HG03064 (cell line): ENCODE data around the gene UCHL5.

Experiments
- ATAC-seq: cut with Tn5 transposase; IDR thresholded peaks from one replicate; pipeline ENCODE4 v1.9.1; 2021; ENCODE audit warnings: low read depth; ENCODE audit not compliant: unreplicated experiment

UCHL5 gene

DNA sequence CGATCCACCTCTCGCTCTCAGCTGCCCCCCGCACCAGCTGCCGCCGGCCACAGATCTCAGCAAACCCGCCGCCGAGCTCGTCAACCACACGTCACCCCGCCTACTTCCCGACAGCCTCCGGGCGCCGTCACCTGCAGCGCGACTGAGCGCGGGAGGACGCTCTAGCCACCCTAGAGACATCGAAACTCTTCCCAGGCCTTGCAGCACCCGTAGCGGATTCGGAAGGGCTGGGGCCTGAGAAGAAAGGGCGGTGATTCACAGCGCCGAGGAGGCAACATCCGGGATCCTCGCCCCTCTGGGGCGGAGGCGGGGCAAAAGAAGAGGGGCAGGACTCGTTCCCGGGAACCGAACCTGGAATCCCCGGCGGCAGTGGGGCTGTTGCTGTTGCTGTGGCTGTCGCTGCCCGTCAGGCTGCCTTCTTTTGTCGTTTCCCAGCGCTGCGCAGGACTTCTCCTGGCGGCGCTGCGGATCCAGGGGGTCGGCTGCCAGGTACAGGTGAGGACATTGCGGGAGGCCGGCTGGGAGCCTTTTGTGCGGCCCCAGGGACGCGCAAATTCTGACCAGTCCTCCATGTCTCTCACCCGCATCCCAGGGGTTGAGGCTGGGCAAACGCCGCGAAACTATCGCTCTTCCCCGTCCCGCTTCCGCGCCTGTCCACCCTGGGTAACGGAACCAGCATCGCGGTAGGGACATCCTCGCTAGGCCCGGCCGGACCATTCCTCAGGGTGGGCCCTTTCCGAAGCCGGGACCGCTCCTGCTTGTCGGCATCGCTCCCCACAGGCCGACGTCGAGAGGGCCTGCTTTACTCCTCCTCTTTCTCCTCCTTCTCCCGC lies at the start of gene UCHL5, which contains the start of gene RO60:
UCHL5 (minus strand) TSS at position 79 of the 833 bp plus-strand sequence. CDS start 100 bp downstream, outside the sequence.
RO60 (plus strand) TSS at position 331 of the 833 bp plus-strand sequence. CDS start 9,443 bp downstream, outside the sequence.
- ATAC-seq = peak; percentile 92

DNA sequence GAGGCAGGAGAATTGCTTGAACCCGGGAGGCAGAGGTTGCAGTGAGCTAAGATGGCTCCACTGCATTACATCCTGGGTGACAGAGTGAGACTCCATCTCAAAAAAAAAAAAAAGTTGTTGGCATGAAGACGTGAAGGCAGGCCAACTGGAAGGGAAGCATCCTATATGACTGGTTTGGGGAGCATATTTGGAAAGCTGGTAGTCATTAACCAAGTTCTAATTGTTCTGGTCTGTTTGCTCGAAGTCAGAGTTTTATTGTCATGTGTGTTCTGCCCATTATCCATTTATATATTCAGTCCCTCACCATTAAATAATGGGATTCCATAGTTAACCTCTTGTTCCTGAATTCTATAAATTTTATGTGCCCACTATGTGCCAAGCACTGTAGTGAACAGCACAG lies 49.3 kb upstream of the UCHL5 start:
- no peak for ATAC-seq

GRCh38 chr1:193105821-193106177 lies 46.6 kb upstream of the UCHL5 start:
- no peak for ATAC-seq

GRCh38 chr1:193104907-193105820 lies 46.0 kb upstream of the UCHL5 start, which contains the start of gene GLRX2:
TSS of gene GLRX2 (minus strand) at chr1:193105414. CDS start at chr1:193105382, 32 bp downstream.
- peak; percentile 95 for ATAC-seq

DNA sequence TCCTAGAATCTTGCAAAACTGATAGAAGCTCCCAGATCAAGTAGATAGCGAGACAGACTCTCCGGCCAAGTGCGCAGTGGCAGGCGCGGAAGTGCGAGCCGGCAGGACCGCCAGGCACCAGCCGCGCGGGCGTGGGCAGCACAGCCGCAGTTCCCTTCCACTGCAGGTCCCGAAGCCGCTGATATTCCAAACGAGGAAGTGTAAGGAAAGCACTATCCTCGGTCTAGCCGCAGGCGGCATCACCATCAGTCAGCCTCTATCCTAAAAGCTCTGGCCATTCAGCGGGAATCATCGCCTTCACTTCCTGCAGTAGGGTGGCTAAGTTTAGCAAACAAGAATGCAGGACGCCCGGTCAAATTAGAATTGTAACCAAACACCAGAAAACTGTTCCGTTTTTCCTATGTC lies 45.3 kb upstream of the UCHL5 start:
- ATAC-seq = peak; percentile 31

DNA sequence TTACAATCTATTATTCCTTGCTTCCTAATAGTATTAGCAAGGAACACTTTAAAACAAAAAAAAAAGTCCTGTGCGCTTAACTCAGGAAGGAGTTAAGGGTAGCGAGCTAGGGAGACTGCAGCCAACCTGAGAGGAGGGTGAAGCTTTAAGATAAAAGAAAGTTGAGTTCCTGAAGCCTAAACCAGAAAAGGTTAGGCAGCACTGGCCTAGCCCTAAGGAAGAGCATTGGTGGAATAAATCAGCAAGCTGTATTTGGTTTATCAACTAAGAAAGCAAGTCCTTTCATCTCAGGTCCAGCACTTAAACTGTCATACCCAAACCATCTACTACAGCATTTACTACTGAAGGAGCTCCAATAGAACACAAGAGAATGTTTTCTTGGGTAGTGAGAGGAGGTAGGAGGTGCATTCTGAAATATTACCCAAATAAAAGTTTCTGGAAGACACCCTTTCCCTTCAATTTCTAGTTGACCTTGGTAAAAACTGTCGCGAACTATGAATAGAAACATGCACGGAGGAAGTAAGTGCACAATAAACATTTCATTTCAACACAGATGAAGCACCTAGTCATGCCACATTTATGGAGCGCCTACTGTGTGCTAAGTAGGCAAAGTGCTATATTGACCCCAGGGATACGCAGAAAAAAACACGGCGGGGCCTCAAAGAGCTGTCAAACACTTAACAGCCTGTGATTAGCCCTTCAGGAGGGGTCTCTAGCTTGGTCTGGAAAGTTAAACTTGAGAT lies 44.8 kb upstream of the UCHL5 start:
- no peak for ATAC-seq

DNA sequence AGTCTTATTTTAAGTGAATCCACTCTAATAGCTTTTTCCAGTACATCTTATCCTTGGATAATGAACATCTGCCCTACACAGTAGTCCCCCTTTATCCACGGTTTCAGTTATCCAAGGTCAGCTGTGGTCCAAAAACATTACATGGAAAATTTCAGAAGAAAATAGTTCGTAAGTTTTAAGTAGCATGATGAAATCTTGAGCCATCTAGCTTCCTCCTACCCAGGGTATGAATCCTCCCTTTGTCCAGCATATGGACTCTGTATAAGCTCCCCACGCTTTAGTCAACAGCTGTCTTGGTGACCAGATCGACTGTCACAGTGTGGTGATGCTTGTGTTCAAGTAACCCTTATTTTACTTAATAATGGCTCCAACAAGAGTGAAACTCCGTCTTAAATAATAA lies 43.5 kb upstream of the UCHL5 start:
- ATAC-seq = no peak

GRCh38 chr1:193094112-193094511 lies 35.0 kb upstream of the UCHL5 start:
- no peak for ATAC-seq

- no peak for ATAC-seq
Observed at GRCh38 chr1:193090865-193091264, 31.7 kb upstream of the UCHL5 start.

DNA sequence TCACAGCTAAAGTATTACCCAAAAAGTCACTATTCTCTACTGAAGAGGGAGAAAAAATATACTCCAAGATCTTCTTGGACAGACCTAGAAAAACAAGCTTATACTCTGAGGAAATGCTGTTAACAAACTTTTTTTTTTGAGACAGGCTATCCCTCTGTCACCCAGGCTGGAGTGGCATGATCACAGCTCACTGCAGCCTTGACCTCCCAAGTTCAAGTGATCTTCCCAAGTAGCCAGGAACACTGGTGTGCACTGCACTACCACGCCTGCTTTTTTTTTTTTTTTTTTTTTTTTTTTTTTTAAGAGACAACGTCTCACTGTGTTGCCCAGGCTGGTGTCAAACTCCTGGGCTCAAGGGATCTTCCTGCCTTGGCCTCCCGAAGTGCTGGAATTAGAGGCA lies 28.7 kb upstream of the UCHL5 start:
- ATAC-seq = no peak

DNA sequence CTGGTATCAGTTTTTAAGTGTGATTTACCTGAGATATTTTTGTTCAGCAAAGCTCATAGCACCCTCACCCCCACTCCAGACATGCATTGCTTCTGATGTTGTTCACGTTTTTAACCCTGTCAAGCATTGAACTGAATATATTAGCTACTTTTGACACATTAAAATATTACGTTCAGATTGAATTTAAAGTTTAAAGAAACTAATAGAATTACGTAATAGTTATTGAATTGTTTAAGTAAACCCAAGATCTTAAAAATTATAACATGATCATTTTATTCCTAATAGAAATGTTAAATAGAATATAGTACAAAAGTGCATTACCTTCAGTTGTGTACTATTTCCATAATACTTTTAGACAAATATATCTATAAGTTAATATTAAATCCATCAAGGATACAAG lies 27.2 kb upstream of the UCHL5 start:
- no peak for ATAC-seq

DNA sequence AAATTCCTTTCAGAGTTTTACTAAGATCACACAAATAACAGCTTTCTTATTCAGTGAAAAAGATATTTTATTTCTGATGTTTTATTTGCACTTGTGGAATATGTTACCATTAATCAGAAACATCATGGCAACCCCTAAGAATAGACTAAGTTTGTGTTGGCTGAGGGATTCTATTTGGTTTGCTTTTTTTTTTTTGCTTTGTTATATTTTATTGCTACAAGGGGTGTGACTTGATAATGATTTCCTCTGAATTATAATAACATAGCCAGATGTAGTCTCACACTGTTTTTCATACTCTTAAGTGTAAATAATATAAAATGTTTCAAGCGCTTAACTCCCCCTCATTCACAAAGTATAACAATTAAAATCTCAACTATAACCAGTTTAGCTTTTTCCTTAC lies 26.1 kb upstream of the UCHL5 start:
- no peak for ATAC-seq

DNA sequence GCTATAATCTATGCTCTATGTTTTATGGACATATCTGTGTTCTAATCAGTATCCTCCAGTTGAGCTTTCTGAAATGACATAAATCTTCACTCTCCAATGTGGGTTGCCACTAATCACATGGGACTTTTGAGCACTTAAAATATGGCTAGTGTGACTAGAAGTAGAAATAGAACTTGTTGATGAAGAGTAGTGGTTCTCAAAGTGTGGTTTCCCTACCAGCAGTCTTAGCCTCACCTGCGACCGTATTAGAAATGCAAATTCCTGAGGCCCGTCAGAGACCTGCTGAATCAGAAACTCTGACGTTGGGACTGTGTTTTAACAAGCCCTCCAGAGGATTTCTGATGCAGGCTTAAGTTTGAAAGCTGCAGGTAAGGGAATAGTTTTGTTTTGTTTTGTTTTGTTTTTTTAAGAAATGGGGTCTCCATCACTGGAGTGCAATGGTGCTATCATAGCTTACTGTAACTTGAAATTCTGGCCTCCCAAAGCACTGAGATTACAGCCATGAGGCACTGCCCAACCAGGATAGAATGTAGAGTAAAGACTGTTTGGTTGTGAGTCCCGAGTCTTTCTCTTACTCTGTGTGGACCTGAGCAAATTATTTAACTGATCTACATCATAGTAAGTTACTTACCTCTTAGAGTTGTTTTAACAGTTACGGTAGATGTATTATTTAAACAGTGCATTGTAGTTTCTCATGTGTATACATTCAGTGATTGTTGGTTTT lies 24.4 kb upstream of the UCHL5 start:
- peak; percentile 95 for ATAC-seq

- no peak for ATAC-seq
Observed at GRCh38 chr1:193079187-193079586, 20.0 kb upstream of the UCHL5 start.

- no peak for ATAC-seq
Observed at GRCh38 chr1:193077991-193078390, 18.8 kb upstream of the UCHL5 start.

GRCh38 chr1:193070942-193071341 lies 11.8 kb upstream of the UCHL5 start:
- ATAC-seq = peak; percentile 72

DNA sequence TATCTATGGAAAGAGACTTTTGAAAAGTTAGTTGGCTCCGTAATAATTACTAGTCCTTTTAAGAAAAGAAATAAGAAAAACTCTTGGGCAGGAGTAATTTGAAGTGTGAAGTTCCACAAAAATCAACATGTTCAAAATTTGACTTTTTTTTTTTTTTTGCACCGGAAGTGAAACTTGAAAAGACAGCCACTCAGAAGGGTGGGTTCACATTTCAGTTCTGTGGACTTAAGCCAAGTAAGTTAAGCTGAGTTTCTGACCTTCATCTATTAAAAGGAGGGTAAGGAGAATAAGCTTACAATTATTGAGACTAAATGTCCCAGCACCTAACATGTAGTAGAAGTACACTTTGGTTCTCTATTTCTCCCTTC lies 11.2 kb upstream of the UCHL5 start:
- ATAC-seq = no peak

- ATAC-seq = no peak
Observed at GRCh38 chr1:193069748-193070385, 10.7 kb upstream of the UCHL5 start.

DNA sequence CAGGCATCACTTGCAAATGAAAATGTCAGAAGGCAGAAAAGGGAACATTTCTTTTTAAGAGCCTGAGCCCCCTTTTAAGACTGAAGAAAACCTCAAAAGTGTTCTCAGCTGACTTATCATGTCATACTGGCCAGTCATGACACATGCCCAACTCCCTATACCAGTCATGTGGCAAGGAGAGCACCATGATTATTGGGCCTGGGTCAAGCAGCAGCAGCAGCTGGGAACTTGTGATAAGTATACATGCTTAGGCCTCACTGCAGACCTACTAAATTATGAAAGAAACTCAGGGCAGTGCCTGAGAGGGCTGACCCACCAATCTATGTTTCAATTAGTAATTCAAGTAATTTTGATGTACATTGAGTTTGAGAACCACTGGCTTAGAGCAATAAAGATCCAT lies 8.9 kb upstream of the UCHL5 start:
- no peak for ATAC-seq

- no peak for ATAC-seq
Observed at GRCh38 chr1:193066606-193067005, 7.4 kb upstream of the UCHL5 start.
